CD4-positive, alpha-beta memory T cell (primary cell): Measurements from ENCODE around the gene PAQR5. TPM values are rescaled to one million over a fixed set of nuclear protein-coding genes. Genes with fewer than 3 reads are reported as not detected.

Source experiments
- CTCF ChIA-PET: fragments of 350-600 bp; sonication (Branson Sonifier 250); formaldehyde crosslinking; loops from one replicate; lab custom pipeline; 2021; ENCODE audit warnings: inconsistent platforms; ENCODE audit not compliant: partially characterized antibody; lab: Charles Lee
- POLR2A ChIA-PET: fragments of 350-600 bp; sonication (Branson Sonifier 250); formaldehyde crosslinking; loops from one replicate; lab custom pipeline; 2021; ENCODE audit not compliant: partially characterized antibody; lab: Charles Lee
- DNase-seq, 5 donors: peaks; one replicate each; pipeline versions ENCODE4 v3.0.0 to v3.0.0-alpha.2; 2020 to 2022; ENCODE audit warnings: mixed read lengths in 1 of 5
- H3K27ac ChIP-seq: one replicate; pipeline ENCODE4 v1.7.0; 2013; ENCODE audit warnings: low read depth, low read length
- H3K27me3 ChIP-seq: 2 replicates; pipeline ENCODE4 v1.7.0; 2013; ENCODE audit warnings: mild to moderate bottlenecking, low read length, moderate library complexity; ENCODE audit not compliant: insufficient read depth
- H3K36me3 ChIP-seq: 2 replicates; pipeline ENCODE4 v1.7.0; 2013; ENCODE audit warnings: mild to moderate bottlenecking, low read length, moderate library complexity; ENCODE audit not compliant: insufficient read depth
- H3K4me1 ChIP-seq: 2 replicates; pipeline ENCODE4 v1.7.0; 2013; ENCODE audit warnings: mild to moderate bottlenecking, low read length, moderate library complexity; ENCODE audit not compliant: insufficient read depth
- H3K4me3 ChIP-seq, 2 donors: one replicate each; pipeline ENCODE4 v1.7.0; 2013; ENCODE audit warnings: low read length in 2 of 2, mild to moderate bottlenecking in 1 of 2
- H3K9me3 ChIP-seq, 2 donors: one replicate each; pipeline ENCODE4 v1.7.0; 2013; ENCODE audit warnings: low read length in 2 of 2, control low read depth in 1 of 2; ENCODE audit not compliant: control insufficient read depth in 1 of 2
- H3K27ac Mint-ChIP-seq, 7 donors: one replicate each; pipeline ENCODE4 v1.8.0; 2020 to 2021; ENCODE audit warnings: mixed read lengths in 7 of 7, mild to moderate bottlenecking in 6 of 7, inconsistent platforms in 3 of 7, moderate library complexity in 3 of 7
- H3K27me3 Mint-ChIP-seq, 2 donors: one replicate each; pipeline ENCODE4 v1.8.0; 2020 to 2021; ENCODE audit warnings: mixed read lengths in 2 of 2
- H3K36me3 Mint-ChIP-seq, 2 donors: one replicate each; pipeline ENCODE4 v1.8.0; 2020 to 2021; ENCODE audit warnings: mixed read lengths in 2 of 2, inconsistent platforms in 1 of 2, mild to moderate bottlenecking in 1 of 2
- H3K4me1 Mint-ChIP-seq, 4 donors: one replicate each; pipeline ENCODE4 v1.8.0; 2020 to 2021; ENCODE audit warnings: mixed read lengths in 4 of 4, mild to moderate bottlenecking in 1 of 4
- H3K4me3 Mint-ChIP-seq, 8 donors: one replicate each; pipeline ENCODE4 v1.8.0; 2020 to 2021; ENCODE audit warnings: mixed read lengths in 8 of 8, mild to moderate bottlenecking in 7 of 8, moderate library complexity in 6 of 8, inconsistent platforms in 3 of 8
- H3K9me3 Mint-ChIP-seq, 8 donors: one replicate each; pipeline ENCODE4 v1.8.0; 2020 to 2021; ENCODE audit warnings: mixed read lengths in 8 of 8, mild to moderate bottlenecking in 5 of 8, inconsistent platforms in 3 of 8, moderate library complexity in 1 of 8
- intact Hi-C: fragments of 100-400 bp; cut with micrococcal nuclease; formaldehyde crosslinking; loops from one replicate; pipeline ENCODE4 v1.15.1; 2023
- polyA plus RNA-seq, 2 donors: library from polyadenylated mRNA; unstranded; fragments of 300-500 nt; fragmentation: Illumina TruSeq; gene quantifications; one replicate each; pipeline ENCODE4 v1.2.3, GENCODE V29; 2021
- total RNA-seq, 2 experiments: library from RNA; stranded (reverse); gene quantifications; one replicate each; pipeline ENCODE4 v1.2.3, GENCODE V29; 2021

Gene PAQR5
- total and polyA plus RNA-seq, 4 experiments from 2014 or later = 0.20 TPM; not detected in 3

DNA sequence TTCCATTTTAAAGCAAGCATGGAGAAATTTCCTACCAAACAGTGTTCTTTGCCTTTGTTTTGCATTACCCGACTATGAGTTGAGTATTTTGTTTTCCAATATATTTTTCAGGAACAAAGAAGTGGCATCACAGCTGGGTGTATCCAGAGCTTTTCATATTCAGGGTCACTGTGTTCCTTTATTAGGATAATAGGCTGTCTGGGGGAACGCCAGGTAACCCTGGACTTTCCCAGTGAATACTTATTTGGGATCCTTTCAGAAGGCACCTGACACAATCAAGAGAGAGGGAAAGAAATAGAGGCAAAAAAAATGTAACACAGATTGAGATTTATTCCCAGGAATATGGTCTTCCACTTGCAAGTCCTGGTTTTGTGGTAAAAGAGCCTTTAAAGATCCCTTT, 44.4 kb downstream of the PAQR5 start:
- Histone ChIP-seq H3K27me3 (no peaks in the 10 kb centered on the region), H3K4me1 (no peaks in the 10 kb centered on the region), H3K36me3 (no peaks in the 10 kb centered on the region), H3K4me3 (no peak overlapping the region), H3K27ac (no peak overlapping the region), H3K9me3 (no peaks in the 10 kb centered on the region)
- ChIA-PET CTCF (no interaction called here), POLR2A (no interaction called here)
- Mint-ChIP-seq H3K27me3 (peaks cover 2 to 8% of the 10 kb centered on the region in 2 donors), H3K4me3 (no peak overlapping the region), H3K36me3 (no peaks in the 10 kb centered on the region), H3K9me3 (no peaks in the 10 kb centered on the region), H3K4me1 (peaks cover 0 to 4% (median 1%) of the 10 kb centered on the region in 4 donors), H3K27ac (no peak overlapping the region)
- DNase-seq = no peak
- intact Hi-C loops = no loop called here

GRCh38 chr15:69344238-69344637, 45.5 kb downstream of the PAQR5 start:
- intact Hi-C loops = no loop called here
- ChIA-PET CTCF (no interaction called here), POLR2A (no interaction called here)
- Mint-ChIP-seq H3K27me3 (peaks cover 0 to 8% of the 10 kb centered on the region in 2 donors), H3K4me1 (peaks cover 0 to under 1% (median 0%) of the 10 kb centered on the region in 4 donors), H3K36me3 (no peaks in the 10 kb centered on the region), H3K27ac (no peak overlapping the region), H3K9me3 (no peaks in the 10 kb centered on the region), H3K4me3 (no peak overlapping the region)
- Histone ChIP-seq H3K27me3 (no peaks in the 10 kb centered on the region), H3K36me3 (no peaks in the 10 kb centered on the region), H3K9me3 (no peaks in the 10 kb centered on the region), H3K4me1 (no peaks in the 10 kb centered on the region), H3K4me3 (no peak overlapping the region), H3K27ac (no peak overlapping the region)
- no peak for DNase-seq

DNA sequence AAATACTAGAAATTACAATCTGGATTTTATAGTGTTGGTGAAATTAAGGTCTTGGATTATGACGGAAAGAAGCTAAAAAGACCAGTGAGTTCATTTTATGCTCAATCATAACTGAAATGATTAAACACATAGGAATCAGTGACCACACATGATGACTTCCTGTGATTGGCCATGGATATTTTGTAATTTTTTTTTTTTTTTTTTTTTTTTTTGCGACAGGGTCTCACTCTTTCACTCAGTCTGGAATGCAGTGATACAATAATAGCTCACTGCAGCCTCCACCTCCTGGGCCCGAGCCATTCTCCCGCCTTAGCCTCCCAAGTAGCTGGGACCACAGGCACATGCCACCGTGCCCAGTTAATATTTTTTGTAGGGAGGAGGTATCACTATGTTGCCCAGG, 47.4 kb downstream of the PAQR5 start:
- no peak overlapping the region for H3K4me3 Mint-ChIP-seq
- intact Hi-C loops = no loop called here

DNA sequence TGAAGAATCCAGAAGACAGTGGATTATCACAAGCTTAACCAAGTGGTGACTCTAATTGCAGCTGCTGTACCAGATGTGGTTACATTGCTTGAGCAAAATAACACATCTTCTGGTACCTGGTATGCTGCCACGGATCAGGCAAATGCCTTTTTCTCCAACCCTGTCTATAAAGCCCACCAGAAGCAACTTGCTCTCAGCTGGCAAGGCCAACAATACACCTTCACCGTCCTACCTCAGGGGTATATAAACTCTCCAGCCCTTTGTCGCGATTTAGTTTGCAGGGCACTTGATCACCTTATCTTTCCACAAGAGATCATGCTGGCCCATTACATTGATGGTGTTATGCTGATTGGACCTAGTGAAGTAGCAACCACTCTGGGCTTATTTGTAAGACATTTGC, 52.6 kb downstream of the PAQR5 start:
- ChIA-PET POLR2A (no interaction called here), CTCF (no interaction called here)
- Histone ChIP-seq H3K36me3 (no peaks in the 10 kb centered on the region), H3K4me1 (no peaks in the 10 kb centered on the region), H3K27me3 (no peaks in the 10 kb centered on the region), H3K9me3 (no peaks in the 10 kb centered on the region), H3K27ac (no peak overlapping the region), H3K4me3 (no peak overlapping the region)
- Mint-ChIP-seq H3K4me3 (no peak overlapping the region), H3K27ac (no peak overlapping the region), H3K27me3 (no peaks in the 10 kb centered on the region), H3K36me3 (no peaks in the 10 kb centered on the region), H3K9me3 (peaks cover 0 to 2% (median 0%) of the 10 kb centered on the region in 8 donors), H3K4me1 (no peaks in the 10 kb centered on the region)
- intact Hi-C loops = no loop called here
- DNase-seq = no peak

More for the DNA sequence above, 47.4 kb downstream of the PAQR5 start:
- Histone ChIP-seq H3K27me3 (no peaks in the 10 kb centered on the region), H3K9me3 (no peaks in the 10 kb centered on the region), H3K4me3 (no peak overlapping the region), H3K4me1 (no peaks in the 10 kb centered on the region), H3K36me3 (no peaks in the 10 kb centered on the region), H3K27ac (no peak overlapping the region)
- Mint-ChIP-seq H3K4me1 (no peaks in the 10 kb centered on the region), H3K27me3 (peaks cover 0 to 8% of the 10 kb centered on the region in 2 donors), H3K36me3 (no peaks in the 10 kb centered on the region), H3K9me3 (no peaks in the 10 kb centered on the region), H3K27ac (no peak overlapping the region)
- POLR2A ChIA-PET = no interaction called here
- CTCF ChIA-PET = no interaction called here
- no peak for DNase-seq

DNA sequence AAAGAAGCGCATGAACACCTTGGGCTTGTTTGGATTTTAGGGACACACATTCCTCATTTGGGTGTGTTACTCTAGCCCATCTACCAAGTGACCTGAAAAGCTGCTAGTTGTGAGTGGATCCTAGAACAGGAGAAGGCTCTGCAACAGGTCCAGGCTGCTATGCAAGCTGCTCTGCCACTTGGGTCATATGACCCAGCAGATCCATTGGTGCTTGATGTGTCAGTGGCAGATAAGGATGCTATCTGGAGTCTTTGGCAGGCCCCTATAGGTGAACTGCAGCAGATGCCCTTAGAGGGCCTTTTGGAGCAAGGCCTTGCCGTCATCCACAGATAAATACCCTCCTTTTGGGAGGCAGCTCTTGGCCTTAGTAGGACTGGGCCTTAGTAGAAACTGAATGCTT, 53.2 kb downstream of the PAQR5 start:
- Histone ChIP-seq H3K9me3 (no peaks in the 10 kb centered on the region), H3K36me3 (no peaks in the 10 kb centered on the region), H3K4me1 (no peaks in the 10 kb centered on the region), H3K27me3 (no peaks in the 10 kb centered on the region), H3K27ac (no peak overlapping the region), H3K4me3 (no peak overlapping the region)
- no peaks in the 10 kb centered on the region for H3K36me3 Mint-ChIP-seq
- H3K9me3 Mint-ChIP-seq = peaks cover 0 to 2% (median 0%) of the 10 kb centered on the region in 8 donors
- H3K4me1 Mint-ChIP-seq = no peaks in the 10 kb centered on the region
- H3K27ac Mint-ChIP-seq = no peak overlapping the region
- DNase-seq = no peak
- no peak overlapping the region for H3K4me3 Mint-ChIP-seq
- H3K27me3 Mint-ChIP-seq = peaks cover 0 to under 1% of the 10 kb centered on the region in 2 donors
- ChIA-PET CTCF (no interaction called here), POLR2A (no interaction called here)
- intact Hi-C loops = no loop called here

- Mint-ChIP-seq H3K4me1 (no peaks in the 10 kb centered on the region), H3K27ac (no peak overlapping the region), H3K9me3 (no peaks in the 10 kb centered on the region), H3K4me3 (no peak overlapping the region), H3K36me3 (no peaks in the 10 kb centered on the region), H3K27me3 (peaks cover 1 to 12% of the 10 kb centered on the region in 2 donors)
- intact Hi-C loops = no loop called here
- Histone ChIP-seq H3K36me3 (no peaks in the 10 kb centered on the region), H3K27me3 (no peaks in the 10 kb centered on the region), H3K4me1 (no peaks in the 10 kb centered on the region), H3K9me3 (no peaks in the 10 kb centered on the region), H3K4me3 (no peak overlapping the region), H3K27ac (no peak overlapping the region)
- CTCF ChIA-PET = no interaction called here
- POLR2A ChIA-PET = no interaction called here
- DNase-seq = no peak
Observed at GRCh38 chr15:69357773-69358771, 59.4 kb downstream of the PAQR5 start.

GRCh38 chr15:69358850-69359249, 60.1 kb downstream of the PAQR5 start:
- Histone ChIP-seq H3K27ac (no peak overlapping the region), H3K27me3 (no peaks in the 10 kb centered on the region), H3K9me3 (no peaks in the 10 kb centered on the region), H3K36me3 (no peaks in the 10 kb centered on the region), H3K4me3 (no peak overlapping the region), H3K4me1 (no peaks in the 10 kb centered on the region)
- intact Hi-C loops = no loop called here
- ChIA-PET POLR2A (no interaction called here), CTCF (no interaction called here)
- DNase-seq = no peak
- no peaks in the 10 kb centered on the region for H3K9me3 Mint-ChIP-seq
- no peaks in the 10 kb centered on the region for H3K36me3 Mint-ChIP-seq
- H3K4me1 Mint-ChIP-seq = no peaks in the 10 kb centered on the region
- H3K27me3 Mint-ChIP-seq = peaks cover 1 to 13% of the 10 kb centered on the region in 2 donors
- no peak overlapping the region for H3K27ac Mint-ChIP-seq
- no peak overlapping the region for H3K4me3 Mint-ChIP-seq
